ENCODE results near the gene COL6A2.
"Not testable (repeated sequence)": the region's sequence is repeated elsewhere in the genome, so short reads cannot be mapped to it uniquely, and the experiment has no call there.

Gene COL6A2

DNA sequence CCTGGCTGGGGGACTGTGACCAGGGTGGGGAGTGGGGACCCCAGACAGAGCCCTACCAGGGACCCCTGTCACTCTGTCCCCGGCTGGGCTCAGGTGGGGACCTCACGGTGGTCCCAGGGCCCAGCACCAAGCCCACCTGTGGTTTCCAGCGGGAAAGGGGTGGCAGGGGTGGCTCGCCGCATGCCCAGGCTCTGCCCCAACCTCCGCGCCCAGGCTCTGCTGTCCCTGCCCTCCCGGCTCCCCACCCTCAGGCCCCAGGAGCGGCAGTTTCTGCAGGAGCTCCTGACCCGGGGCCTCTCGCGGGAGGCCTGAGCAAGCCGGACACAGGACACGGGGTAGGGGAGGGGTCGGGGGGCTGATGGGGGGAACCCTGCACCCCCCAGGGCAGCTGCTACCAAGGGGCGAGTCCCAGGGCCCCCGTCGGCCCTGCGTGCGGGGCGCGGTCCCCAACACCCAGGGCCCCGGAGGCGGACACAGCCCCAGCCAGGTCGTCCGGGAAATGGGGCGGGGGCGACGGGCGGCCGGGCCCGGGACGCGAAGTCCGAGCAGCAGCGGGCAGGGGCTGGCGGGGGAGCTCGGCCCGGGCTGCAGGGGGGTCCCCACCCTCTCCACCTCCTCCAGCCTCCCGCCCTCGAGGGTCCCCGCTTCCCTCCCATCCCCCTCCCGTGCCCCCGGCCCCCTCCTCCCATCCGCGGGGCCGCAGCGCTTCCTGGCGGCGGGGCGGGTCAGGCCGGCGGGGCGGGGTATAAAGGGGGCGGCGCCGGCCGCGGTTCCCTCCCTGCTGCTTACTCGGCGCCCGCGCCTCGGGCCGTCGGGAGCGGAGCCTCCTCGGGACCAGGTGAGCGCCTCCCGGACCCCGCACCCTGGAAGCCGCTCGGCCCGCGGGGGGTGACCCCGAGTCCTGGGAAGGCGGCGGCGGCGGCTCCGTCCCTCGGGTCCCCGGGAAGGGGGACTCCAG is at the start of gene COL6A2:
Gene COL6A2, plus strand, starts transcription at position 777 of the 958 bp plus-strand sequence.
- DNase-seq: peak; percentile 54

- DNase-seq: no peak
Observed at GRCh38 chr21:46048926-46049889, 48.7 kb upstream of the COL6A2 start.

DNA sequence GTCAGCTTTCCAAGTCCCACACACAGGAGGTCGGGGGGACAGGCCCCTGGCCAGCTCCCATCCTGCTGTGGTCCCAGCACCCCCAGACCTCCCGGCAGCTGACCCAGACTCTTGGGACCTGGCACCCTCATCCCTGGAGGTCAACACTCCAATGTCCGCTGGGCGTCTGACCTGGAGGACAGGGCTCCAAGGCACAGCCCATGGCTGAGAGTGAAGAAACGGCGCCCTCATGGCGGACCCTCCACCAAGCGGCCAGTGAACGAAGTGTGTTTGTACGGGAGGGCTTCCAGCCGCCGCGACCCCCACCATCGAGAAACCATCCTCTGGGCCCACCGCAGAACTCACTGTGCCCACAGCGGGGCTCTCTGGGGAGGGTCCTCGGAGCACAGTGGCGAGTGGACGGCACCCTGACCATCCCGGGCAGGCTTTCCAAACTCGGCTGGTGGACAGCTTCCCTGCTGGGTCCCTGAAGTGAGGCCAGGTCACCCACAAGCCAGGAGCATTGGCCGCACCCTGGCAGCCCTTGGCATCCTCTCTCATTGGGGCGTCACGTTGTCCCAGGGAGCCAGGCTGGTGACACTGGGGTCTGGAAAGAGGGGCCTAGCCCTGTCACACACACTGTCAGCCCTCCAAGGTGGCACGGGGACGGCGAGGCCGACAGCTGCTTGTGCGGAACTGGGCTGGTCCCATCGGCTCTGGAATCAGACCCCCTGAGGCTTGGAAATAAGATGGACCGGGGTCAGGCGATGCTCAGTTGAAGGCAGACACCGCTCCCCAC is 47.8 kb upstream of the COL6A2 start:
- DNase-seq: no peak

DNA sequence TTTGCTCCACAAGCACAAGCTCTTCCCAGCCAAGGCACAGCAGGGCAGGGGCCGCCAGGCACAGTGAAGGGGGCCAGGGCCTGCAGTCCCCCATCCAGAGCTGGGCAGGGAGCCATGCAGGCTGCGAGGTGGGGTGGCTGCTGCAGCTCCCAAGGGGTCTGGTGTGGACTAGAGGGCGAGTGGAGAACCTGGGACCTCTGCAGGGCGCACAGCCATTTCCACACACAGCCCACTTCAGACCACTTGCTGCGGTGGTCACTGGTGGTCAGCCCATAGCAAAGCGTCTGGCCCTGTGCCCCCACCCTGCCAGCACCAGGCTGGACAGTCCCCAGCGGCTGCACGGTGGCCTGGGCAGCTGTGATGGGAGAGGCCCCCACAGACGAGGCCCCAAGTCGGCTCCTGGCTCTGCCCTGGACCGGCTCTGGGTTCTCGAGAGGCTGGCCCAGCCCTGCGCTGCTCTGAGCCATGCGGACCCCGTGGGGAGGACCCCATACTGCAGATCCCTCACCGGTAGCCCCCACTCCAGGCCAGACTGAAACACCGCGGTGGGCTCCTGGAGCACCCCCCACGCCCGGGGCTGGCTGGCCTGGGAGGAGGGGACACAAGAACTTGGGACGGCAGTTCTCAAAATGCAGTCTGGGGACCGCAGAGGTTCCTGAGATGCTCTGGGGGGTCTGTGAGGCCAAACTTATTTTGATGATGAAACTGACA is 47.1 kb upstream of the COL6A2 start:
- DNase-seq: no peak

- no peak for DNase-seq
Observed at GRCh38 chr21:46051379-46051770, 46.5 kb upstream of the COL6A2 start.

DNA sequence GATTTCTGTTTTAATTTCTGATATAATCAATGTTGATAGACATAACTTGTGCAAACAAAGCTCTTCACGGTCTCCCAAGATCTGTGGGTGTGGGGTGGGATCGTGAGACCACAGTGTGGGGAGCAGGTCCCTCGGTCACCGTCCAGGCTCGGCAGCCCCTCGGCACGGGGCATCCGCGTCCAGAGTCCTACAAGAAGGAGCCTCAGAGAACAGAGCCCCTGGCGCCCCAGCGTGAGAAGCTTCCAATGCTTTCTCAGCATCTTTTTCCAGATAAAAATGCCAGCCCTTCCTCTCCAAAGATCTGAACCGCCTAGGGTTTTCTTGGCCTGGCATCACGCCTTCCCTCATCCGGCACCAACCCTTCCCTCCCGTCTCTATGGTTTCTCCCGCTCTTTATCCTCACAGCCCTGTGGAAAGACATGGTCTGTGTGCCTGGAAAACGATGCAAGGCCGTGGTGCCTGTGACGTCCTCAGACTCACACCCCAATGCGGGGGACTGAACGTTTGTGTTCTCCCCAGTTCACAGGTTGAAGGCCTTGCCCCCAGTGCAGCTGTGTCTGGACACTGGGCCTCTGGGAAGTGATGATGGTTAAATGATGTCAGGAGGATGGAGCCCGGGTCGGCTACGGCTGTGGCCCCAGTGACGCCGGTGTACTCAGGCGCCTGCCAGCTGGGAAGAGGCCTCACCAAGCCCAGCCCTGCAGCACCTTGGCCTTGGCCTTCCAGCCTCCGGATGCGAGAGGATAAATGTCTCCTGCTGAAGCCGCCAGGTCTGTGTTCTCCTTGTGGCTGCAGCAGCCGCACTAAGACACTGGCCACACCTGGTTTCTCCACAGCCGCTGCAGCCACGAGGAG is 45.9 kb upstream of the COL6A2 start:
- DNase-seq: peak; percentile 27

DNA sequence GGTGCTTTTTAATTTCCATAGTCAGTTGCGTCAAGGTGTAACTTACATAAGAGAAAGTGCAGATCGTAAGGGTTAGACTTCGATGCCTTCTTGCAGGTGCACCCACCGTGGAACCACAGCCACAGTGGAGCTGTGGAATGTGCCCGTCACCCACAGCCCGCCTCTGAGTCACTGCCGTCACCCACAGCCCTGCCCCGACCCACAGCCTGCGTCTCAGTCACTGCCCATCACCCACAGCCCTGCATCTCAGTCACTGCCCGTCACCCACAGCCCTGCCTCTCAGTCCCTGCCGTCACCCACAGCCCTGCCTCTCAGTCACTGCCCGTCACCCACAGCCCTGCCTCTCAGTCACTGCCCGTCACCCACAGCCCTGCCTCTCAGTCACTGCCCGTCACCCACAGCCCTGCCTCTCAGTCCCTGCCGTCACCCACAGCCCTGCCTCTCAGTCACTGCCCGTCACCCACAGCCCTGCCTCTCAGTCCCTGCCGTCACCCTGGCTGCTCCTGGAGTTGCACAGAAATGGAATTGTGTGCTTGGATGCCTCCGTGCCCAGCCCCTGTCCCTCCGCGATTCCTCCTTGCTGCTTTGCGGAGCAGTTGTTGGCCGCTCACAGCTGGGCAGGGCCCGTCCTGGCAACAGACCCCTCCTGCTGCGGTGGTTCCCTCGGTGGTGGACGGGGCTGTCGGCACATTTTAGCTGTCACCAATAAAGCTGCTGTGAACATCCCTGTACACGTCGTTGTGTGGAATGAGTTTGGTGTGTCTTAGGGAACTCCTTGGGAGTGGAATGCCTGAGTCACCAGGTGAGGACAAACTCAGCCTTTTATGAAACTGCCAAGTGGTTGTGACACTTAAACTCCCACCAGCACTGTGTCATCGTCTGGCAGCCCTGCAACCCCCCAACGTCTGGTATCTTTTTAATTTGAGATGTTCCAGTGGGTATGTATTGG is 44.9 kb upstream of the COL6A2 start:
- no peak for DNase-seq

DNA sequence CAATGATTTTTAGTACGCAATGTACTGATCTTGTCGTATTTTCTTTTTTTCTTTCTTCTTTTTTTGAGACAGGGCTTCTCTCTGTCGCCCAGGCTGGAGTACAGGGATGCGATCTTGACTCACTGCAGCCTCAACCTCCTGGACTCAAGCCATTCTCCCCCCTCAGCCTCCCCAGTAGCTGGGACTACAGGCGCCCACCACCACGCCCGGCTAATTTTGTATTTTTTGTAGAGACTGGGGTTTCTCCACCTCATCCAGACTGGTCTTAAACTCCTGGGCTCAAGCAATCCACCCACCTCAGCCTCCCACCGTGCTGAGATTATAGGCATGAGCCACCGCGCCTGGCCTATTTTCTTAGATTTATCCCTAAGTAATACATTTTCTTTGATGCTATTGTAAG is 43.9 kb upstream of the COL6A2 start:
- DNase-seq: no peak

- no peak for DNase-seq
Observed at GRCh38 chr21:46054451-46054881, 43.4 kb upstream of the COL6A2 start.

DNA sequence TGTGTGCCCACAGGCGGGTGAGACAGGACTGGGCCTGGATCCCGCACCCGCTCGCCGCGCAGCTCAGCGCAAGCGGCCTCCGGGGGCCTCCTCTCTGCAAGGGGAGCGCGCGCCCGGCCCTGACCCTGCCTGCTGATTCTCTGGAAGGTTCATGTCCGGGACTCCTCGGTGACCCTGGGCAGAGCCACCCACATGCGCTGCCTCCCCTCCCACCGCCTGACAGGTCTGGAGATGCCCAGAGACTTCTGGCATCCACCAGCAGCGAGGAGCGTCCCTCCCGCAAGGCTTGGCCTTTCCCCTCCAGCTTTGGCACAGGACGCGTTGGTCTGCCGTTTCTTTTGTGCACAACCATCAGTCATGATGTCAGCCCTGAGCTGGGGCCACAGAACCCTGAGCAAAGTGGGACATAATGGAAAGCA is 42.0 kb upstream of the COL6A2 start:
- DNase-seq: no peak

DNA sequence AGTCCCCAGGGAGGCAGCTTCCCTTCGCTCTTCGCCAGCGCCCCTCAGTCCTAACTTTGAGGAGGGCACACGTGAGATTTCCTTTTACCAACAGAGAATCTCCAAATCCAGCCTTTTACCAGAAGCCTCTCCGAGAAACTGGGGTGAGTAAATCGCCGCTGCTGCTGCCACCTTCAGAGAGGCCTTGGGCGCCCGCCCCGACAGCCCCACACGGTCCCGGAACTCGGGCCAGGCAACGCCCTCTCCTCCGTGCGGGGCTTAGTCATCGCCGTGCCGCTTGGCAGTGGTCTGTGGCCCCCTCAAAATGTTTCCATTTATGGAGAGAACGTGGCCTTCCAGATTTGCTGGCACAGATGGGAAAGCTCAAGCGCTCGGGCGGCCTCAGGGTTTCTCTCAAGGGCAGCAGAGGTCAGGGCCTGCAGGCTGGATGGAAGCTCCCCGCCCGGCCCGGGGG is 41.4 kb upstream of the COL6A2 start:
- DNase-seq: no peak

GRCh38 chr21:46057111-46057709 is 40.7 kb upstream of the COL6A2 start:
- DNase-seq: no peak

- DNase-seq: no peak
Observed at GRCh38 chr21:46057710-46058241, 40.1 kb upstream of the COL6A2 start.

DNA sequence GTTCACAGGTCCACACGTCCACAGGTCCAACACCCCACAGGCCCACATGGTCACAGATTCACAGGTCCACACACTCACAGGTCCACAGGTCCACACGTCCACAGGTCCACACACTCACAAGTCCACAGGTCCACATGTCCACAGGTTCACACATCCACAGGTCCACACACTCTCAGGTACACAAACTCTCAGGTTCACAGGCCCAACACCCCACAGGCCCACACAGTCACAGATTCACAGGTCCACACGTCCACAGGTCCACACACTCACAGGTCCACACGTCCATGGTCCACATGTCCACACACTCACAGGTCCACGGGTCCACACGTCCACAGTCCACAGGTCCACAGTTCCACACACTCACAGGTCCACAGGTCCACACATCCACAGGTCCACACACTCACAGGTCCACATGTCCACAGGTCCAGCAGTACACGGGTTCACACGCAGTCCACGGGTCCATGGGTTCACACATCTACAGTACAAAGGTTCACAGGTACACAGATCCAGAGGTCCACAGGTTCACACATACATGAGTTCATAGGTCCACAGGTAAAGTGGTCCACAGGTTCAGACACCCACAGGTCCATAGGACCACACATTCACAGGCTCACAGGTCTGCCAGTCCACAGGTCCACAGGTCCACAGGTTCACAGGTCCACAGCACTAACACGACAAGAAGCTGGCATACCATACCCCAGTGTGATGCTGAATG is 39.3 kb upstream of the COL6A2 start:
- DNase-seq: no peak

GRCh38 chr21:46059195-46059594 is 38.7 kb upstream of the COL6A2 start:
- no peak for DNase-seq

- DNase-seq: not testable (repeated sequence)
Observed at GRCh38 chr21:46059711-46060455, 38.0 kb upstream of the COL6A2 start.

DNA sequence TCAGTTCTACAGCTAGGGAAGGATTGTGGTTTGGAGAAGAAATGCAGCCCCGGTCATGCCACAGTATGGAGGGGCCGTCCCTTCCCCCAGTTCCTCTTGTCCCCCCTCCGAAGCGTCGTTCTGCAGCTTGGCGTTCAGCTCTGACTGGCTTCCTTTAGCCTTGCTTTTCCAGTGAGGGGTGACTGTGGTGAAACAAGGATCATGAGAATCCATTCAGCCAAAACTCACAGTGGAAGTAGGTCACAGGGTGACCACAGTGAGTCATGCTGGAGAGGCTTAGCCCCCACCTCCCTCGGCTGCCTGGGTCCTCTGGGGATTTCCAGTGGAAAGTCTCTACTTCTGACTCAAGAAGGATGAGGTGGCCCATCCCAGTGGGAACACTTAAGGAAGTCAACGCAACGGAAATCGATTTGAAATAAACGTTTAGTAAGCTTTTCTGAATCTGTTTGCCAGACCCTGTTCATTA is 37.3 kb upstream of the COL6A2 start:
- no peak for DNase-seq

Measured in RPMI8226 (cell line).